DOHH2 (cell line): ENCODE data around the gene AFF2.
A peak's percentile ranks its signal among the peaks of the same experiment; 100 is the strongest.

Experiments used
- H3F3A ChIP-seq: fragments of 200-600 bp; sonication (generic), shearing (Covaris generic); 2 replicates; pipeline ENCODE4 v1.6.0; 2016; ENCODE audit warnings: antibody characterized with exemption, mild to moderate bottlenecking; ENCODE audit not compliant: control insufficient read depth, insufficient read depth
- H3K27ac ChIP-seq: fragments of 200-600 bp; sonication (generic); 2 replicates; pipeline ENCODE4 v1.5.1; 2014; ENCODE audit warnings: low read depth, mild to moderate bottlenecking, low read length, moderate library complexity
- H3K27me3 ChIP-seq: fragments of 200-600 bp; sonication (generic); 2 replicates; pipeline ENCODE4 v1.6.1; 2014; ENCODE audit warnings: mild to moderate bottlenecking, low read length, mixed read lengths; ENCODE audit not compliant: control insufficient read depth
- H3K36me3 ChIP-seq: fragments of 200-600 bp; sonication (generic); 2 replicates; pipeline ENCODE4 v1.6.1; 2014; ENCODE audit warnings: mild to moderate bottlenecking, low read length, moderate library complexity, mixed read lengths; ENCODE audit not compliant: control insufficient read depth
- H3K4me1 ChIP-seq: fragments of 200-600 bp; sonication (generic); 2 replicates; pipeline ENCODE4 v1.6.1; 2014; ENCODE audit warnings: mild to moderate bottlenecking, low read length, mixed read lengths; ENCODE audit not compliant: control insufficient read depth
- H3K4me2 ChIP-seq: fragments of 200-600 bp; sonication (generic); 2 replicates; pipeline ENCODE4 v1.6.0; 2014; ENCODE audit warnings: mild to moderate bottlenecking, low read length, moderate library complexity
- H3K4me3 ChIP-seq: fragments of 200-600 bp; sonication (generic); 2 replicates; pipeline ENCODE4 v1.5.1; 2014; ENCODE audit warnings: mild to moderate bottlenecking, low read length, mixed read lengths
- H3K79me2 ChIP-seq: fragments of 200-600 bp; sonication (generic); 2 replicates; pipeline ENCODE4 v1.6.1; 2014; ENCODE audit warnings: mild to moderate bottlenecking, low read length, mixed read lengths; ENCODE audit not compliant: control insufficient read depth
- H3K9me2 ChIP-seq: fragments of 200-600 bp; sonication (generic); replicated peaks from 2 replicates; pipeline ENCODE4 v1.6.1; 2014; ENCODE audit warnings: mild to moderate bottlenecking, low read length, mixed read lengths; ENCODE audit not compliant: control insufficient read depth
- H3K9me3 ChIP-seq: fragments of 200-600 bp; sonication (generic); 2 replicates; pipeline ENCODE4 v1.6.1; 2014; ENCODE audit warnings: antibody characterized with exemption, low read length, mixed read lengths; ENCODE audit not compliant: control insufficient read depth, insufficient read depth
- H4K20me1 ChIP-seq: fragments of 200-600 bp; sonication (generic); 2 replicates; pipeline ENCODE4 v1.6.0; 2014; ENCODE audit warnings: low read depth, mild to moderate bottlenecking, antibody characterized with exemption, low read length, moderate library complexity; ENCODE audit not compliant: control insufficient read depth, insufficient read depth
- CTCF ChIP-seq: fragments of 200-600 bp; sonication (generic); IDR thresholded peaks from one replicate; pipeline ENCODE4 v1.5.1; 2014; ENCODE audit warnings: antibody characterized with exemption, mild to moderate bottlenecking, low read depth, low read length; ENCODE audit not compliant: poor library complexity, severe bottlenecking
- EZH2phosphoT487 ChIP-seq: fragments of 200-600 bp; sonication (generic); IDR thresholded peaks from 2 replicates; pipeline ENCODE4 v1.6.1; 2017; ENCODE audit warnings: borderline replicate concordance, mild to moderate bottlenecking, antibody characterized with exemption, low read length, moderate library complexity, mixed read lengths

Gene AFF2

GRCh38 chrX:148788449-148788848 is 288.0 kb downstream of the AFF2 start:
- Histone ChIP-seq H3K79me2 (peaks cover 56% of the 10 kb centered on the region), H3K9me3 (no peaks in the 10 kb centered on the region), H3K9me2 (no peaks in the 10 kb centered on the region), H3K4me3 (no peak overlapping the region), H3F3A (no peaks in the 10 kb centered on the region), H3K4me1 (peaks cover 53% of the 10 kb centered on the region), H3K27me3 (no peaks in the 10 kb centered on the region), H3K27ac (no peak overlapping the region), H4K20me1 (no peaks in the 10 kb centered on the region), H3K4me2 (peak overlapping the region; percentile 16; the same call in 1 of the 2 replicates), H3K36me3 (peaks cover 25% of the 10 kb centered on the region)
- TF ChIP-seq CTCF, result no peak

GRCh38 chrX:148794350-148794749 is 293.9 kb downstream of the AFF2 start:
- H3F3A ChIP-seq, result no peaks in the 10 kb centered on the region
- peaks cover 5% of the 10 kb centered on the region; the same call in 1 of the 2 replicates for H3K36me3 ChIP-seq
- no peaks in the 10 kb centered on the region for H3K4me1 ChIP-seq
- no peak overlapping the region for H3K4me3 ChIP-seq
- peaks cover 4% of the 10 kb centered on the region; the same call in 1 of the 2 replicates for H3K79me2 ChIP-seq
- no peak for TF ChIP-seq EZH2phosphoT487
- no peak for TF ChIP-seq CTCF
- no peaks in the 10 kb centered on the region for H4K20me1 ChIP-seq
- no peaks in the 10 kb centered on the region for H3K9me2 ChIP-seq
- no peaks in the 10 kb centered on the region for H3K27me3 ChIP-seq
- no peak overlapping the region for H3K27ac ChIP-seq
- H3K9me3 ChIP-seq, result no peaks in the 10 kb centered on the region
- no peak overlapping the region for H3K4me2 ChIP-seq

GRCh38 chrX:148804579-148805355 is 304.4 kb downstream of the AFF2 start:
- no peaks in the 10 kb centered on the region for H3K9me3 ChIP-seq

More at GRCh38 chrX:148804579-148805355, 304.4 kb downstream of the AFF2 start:
- no peak overlapping the region for H3K4me3 ChIP-seq
- H3K36me3 ChIP-seq, result no peaks in the 10 kb centered on the region; the same call in 1 of the 2 replicates
- TF ChIP-seq EZH2phosphoT487 (no peak), CTCF (no peak)
- no peaks in the 10 kb centered on the region for H3K4me1 ChIP-seq
- no peak overlapping the region for H3K4me2 ChIP-seq
- H3K79me2 ChIP-seq, result peaks cover 13% of the 10 kb centered on the region
- no peaks in the 10 kb centered on the region for H3F3A ChIP-seq
- H3K27me3 ChIP-seq, result no peaks in the 10 kb centered on the region
- no peak overlapping the region for H3K27ac ChIP-seq
- no peaks in the 10 kb centered on the region for H4K20me1 ChIP-seq
- no peaks in the 10 kb centered on the region for H3K9me2 ChIP-seq
